DMS79 (cell line): ENCODE data around the gene CISD1.

Experiments
- DNase-seq: peaks from one replicate; lab custom pipeline; 2025; lab: John Stamatoyannopoulos, UW

Gene CISD1

DNA sequence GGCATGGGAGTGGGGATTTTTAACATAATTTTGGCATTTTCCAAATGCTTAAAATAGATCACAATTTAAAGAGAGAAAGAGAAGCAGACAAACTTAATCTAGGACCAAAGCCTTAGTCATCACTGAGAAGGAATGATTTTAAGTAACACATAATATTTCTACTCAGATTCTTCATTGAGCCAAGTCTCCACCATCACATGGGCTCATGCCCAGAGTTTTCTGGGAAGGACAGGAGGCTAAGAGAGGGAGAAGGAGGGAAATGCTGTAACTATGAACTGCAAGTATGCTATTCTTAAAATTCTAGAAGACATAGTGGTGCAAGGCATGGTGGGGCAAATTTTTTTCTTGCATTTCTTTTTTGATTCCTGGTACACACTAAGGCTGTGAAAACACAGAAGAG is 42.1 kb downstream of the CISD1 start:
- no peak for DNase-seq

DNA sequence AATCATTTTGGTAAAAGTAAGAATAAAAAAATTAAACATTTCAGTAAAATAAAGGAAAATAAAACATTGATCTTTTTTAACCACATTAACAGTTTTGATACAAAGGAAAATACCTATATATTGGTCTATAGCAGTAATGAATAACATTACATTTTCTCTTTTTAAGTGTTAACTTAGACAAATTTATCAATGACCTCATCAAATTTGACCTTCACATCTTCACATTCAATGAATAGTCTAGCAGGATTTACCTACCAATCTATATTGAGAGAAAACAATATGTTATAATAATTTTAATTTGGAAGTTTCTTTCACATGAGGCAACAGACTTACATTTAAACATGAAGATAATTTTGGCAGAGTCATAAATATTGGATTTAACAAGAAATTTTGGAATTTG is 47.9 kb downstream of the CISD1 start:
- no peak for DNase-seq

DNA sequence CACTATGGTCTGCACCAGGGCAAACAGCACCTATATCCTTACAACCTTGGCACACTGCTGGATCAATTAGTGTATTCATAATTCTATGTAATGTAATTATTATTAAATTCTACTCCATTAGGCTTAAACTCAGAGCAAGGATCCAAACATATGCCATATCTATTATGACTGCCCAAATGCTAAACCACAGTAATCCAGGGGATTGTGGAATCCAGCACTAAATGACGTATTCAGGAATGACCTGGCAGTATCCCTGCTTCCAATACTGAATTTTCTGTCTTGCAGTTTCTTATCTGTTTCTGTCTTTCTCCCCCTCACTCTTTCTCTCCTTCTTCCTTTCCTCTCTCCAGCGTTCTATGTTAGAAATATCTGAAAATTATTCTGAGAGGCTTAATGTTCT is 49.4 kb downstream of the CISD1 start:
- DNase-seq, result no peak

DNA sequence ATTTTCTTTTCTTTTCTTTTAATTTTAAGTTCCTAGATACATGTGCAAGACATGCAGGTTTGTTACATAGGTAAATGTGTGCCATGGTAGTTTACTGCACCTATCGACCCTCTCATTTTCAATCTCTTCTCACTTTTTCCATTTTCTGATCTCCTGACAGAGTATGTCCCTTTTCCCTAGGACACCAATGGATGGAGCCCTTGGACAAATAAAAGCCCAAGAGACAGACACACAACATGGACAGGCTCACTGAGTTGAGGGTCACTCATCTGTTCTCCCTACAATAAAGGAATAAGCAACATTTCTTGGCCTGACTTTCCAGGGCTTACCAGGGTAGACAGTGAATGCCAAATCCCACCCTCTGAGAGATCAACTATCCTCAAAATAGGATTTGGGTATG is 50.6 kb downstream of the CISD1 start:
- no peak for DNase-seq

DNA sequence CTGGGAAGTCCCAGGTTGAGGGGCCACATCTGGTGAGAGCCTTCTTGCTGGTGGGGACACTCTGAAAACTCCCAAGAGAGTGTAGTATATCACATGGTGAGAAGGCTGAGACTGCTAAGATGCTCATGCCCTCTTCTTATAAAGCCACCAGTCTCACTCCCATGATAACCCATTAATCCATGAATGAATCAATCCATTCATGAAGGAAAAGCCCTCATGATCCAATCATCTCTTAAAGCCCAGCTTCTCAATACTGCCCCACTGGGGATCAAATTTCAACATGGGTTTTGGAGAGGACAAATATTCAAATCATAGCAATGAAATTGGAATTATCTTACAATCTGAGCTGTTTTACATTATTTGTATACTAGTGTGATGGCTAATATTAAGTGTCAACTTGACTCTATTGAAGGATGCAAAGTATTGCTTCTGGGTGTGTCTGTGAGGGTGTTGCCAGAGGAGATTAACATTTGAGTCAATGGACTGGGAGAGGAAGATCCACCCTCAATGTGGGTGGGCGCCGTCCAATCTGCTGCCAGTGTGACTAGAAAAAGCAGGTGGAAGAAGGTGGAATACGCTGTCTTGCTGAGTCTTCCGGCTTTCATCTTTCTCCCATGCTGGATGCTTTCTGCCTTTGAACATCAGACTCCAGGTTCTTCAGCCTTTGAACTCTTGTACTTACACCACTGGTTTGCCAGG is 51.5 kb downstream of the CISD1 start:
- no peak for DNase-seq

DNA sequence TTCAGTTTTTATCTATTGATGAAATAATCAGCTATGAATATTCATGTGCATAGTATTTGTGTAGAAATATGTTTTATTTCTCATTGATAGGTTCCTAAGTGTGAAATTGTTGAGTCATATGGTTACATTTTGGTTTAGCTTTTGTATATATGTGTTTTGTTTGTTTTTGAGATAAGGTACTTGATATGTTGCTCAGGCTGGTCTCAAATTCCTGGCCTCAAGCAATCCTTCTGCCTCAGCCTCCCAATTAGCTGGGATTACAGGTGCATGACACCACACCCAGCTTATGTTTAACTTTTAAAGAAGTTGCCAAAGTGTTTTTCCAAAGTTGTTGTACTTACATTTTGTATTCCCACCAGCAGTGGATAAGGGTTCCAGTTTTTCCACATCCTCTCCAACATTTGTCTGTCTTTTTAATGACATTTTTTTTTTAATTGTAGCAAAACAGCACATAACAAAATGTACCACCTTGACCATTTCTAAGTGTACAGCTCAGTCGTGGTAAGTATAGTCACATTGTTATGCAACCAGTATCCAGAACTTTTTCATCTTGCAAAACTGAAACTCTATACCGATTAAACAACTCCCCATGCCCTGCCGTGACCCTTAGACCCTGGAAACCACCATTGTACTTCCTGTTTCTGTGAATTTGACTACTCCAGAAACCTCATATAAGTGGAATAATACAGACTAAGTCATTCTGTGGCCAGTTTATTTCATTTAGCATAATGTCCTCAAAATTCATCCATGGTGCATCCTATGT is 53.3 kb downstream of the CISD1 start:
- DNase-seq, result no peak

DNA sequence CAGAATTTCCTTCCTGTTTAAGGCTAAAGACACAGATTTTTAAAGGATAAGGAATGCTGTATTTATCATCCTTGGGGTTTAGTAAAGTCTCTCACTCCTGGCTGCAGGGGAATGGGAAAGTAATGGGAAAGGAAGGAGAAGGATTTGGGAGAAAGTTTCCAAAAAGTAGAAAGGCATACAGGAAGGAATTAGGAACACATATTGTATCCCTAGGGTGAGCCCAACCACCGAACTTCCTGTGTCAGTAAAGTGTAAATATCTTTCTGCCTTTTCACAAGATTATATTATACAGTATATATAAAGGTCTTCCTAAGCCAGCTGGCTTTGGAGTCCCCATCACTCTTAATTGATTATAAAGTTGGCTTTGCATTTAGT is 53.9 kb downstream of the CISD1 start:
- no peak for DNase-seq

DNA sequence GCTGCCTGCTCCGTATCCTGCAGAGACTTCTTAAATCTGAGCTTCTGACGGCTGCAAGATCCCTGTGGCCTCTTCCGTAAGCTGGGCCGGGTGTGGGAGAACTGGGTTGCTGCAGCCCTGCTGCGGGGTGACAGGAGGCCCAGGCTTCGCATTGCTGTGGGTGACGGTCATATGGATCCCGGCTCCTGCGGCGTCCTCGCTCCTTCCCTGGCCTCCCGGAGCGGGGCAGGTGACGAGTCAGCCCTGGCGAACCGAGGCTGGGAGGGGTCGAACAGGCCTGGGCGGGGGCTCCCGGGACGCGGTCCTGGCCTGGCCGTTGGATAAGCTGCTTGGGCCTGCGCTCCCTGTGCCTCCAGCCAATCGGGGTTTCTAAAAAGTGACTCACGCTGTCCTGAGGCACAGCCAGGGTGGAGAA is 58.0 kb downstream of the CISD1 start:
- DNase-seq, result no peak

DNA sequence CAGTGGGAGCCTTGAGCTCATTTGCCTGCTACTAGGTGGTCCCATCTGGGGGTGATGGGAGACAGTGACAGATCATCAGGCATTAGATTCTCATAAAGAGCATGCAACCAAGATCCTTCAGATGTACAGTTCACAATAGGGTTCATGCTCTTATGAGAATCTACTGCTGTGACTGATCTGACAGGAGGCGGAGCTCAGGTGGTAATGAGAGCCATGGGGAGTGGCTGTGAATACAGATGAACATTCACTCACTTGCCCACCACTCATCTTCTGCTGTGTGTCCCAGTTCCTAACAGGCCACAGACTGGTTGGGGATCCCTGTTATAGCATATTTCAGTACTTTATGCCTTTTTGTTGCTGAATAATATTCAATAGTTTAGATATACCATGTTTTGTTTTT is 59.3 kb downstream of the CISD1 start:
- no peak for DNase-seq

DNA sequence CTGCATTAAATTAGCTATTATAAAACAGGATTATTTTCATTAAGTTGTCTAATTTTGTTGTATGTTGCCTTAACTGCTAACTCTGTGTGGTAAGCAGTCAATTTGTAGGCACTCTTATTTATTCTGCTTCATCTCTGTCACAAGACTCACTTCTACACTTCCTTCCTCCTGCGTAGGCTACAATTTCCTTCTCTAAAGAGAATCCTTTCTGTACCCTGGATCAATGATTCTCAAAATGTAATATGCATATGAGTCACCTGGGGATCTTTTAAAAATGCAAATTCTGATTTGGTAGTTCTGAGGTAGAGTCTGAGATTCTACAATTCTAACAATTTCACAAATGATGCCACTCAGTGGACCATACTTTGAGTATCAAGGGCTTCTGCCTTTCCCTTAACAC is 61.5 kb downstream of the CISD1 start:
- no peak for DNase-seq

DNA sequence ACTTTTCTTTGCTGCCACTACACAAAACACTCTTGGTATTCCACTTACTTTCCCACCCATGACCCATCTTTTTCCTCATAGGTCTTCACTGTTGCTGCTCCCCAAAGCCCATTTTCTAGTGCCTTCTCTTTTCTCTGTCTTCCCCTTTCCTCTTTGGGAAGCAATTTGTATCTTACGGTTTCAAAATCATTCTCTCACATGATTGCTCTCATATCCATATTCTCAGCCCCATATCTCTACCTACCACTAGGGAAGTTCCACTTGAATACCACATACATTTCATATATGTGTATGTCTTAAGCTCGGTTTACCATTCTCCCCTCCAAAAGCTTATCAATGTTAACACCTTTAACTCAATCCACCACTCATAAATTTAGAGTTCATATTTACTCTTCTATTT is 62.7 kb downstream of the CISD1 start:
- DNase-seq, result no peak

DNA sequence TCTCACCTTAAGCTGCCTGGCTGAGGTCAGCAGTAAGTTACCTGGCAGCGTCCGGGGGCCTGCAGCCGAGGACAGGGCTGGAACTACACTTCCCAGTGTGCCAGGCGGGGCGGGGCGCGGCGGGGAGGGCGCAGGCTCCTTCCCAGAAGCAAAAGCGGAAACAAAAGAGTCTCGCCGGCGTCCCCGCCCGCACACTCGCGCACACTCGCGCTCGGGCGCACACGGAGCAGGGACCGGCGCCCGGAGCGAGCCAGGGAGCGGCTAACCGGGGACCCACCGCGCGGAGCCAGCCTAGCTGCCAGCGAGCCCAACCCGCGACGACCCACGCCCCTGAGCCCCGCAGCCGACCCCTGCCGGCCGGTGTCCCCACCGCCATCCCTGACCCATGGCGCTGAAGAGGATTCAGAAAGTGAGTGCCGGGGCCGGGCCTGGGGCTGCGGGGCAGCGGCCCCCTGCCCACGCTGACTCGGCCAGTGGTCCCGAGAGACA is 65.9 kb downstream of the CISD1 start, which contains the start of gene UBE2D1:
TSS of gene UBE2D1 (plus strand) at position 190 of the 489 bp plus-strand sequence. CDS start at position 386, 196 bp downstream.
- DNase-seq, result peak; percentile 27

DNA sequence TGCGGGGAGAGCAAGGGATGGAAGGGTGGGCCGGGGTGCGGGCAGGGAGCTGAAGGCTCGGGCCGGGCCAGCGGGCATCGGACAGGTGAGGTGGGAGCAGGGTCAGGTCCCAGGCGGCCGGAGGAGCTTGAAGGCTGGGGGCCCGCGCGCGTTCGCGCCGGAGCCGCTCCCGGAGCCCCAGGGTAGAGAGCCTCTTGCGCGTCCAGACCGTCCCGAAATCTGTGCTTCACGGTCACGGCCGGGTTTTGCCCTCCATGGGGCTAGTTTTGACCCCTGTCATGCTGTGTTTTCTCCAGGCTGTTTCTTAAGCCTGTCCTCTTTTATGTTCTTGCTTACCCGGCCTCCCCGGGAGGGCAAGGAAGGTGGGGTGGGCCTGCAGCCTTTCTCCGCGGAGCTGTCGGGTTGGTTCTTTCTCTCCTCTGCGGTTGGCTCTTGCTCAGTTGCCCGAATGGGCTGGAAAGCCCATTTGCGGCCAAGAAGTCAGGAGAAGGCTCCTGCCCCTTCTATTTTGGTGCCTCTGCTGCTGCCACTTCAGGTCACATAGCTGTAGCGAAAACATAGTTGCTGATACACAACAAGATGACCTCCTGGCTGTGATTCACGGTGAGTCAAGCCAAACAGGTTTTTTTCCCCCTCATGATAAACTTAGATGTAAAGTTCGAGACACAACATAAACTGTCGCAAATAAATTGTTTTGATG is 66.5 kb downstream of the CISD1 start:
- no peak for DNase-seq

DNA sequence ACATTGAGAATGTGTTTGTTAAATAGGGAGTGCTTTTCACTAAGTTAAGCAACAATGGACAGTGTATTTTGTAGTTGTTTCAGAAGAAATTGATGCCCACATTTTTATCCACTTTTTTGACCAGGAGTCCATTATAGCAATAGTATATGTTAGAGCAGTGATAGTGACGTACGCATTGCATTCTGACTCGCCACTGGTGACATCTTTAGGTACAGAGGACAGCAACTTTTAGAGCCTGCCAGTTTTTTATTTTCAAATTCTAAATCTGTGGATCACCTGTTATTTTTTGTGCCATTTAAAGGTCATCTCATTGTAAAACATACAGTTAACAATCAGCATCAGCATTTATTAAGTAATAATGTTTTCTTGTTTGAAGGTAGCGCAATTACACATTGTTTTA is 67.3 kb downstream of the CISD1 start:
- no peak for DNase-seq
